HT1080 (cell line): Measurements from ENCODE around the gene CEP192. TPM values are rescaled to one million over a fixed set of nuclear protein-coding genes. Genes with fewer than 3 reads are reported as not detected.
A peak's percentile ranks its signal among the peaks of the same experiment; 100 is the strongest.
"Not testable (repeated sequence)": the region's sequence is repeated elsewhere in the genome, so short reads cannot be mapped to it uniquely, and the experiment has no call there.

Experiments used
- DNase-seq: peaks from one replicate; pipeline ENCODE4 v3.0.0-alpha.2; 2015; ENCODE audit warnings: low read depth
- polyA plus RNA-seq, 2 experiments: library from polyadenylated mRNA; depleted of rRNA; stranded (reverse); fragments of >200 nt; gene quantifications; 2 replicates each; pipeline ENCODE4 v1.2.3, GENCODE V29; 2015
- total RNA-seq: library from RNA; depleted of rRNA; stranded (reverse); fragments of >200 nt; shearing (Covaris generic); gene quantifications from 2 replicates; pipeline ENCODE4 v1.2.3, GENCODE V29; 2014; rRNA removed

Gene CEP192
- 21.6 and 22.9 TPM in 2 replicates for total RNA-seq
- 13.0 and 19.3 TPM in 2 replicates for polyA plus RNA-seq (2015; cell fraction: cytosol; rRNA removed)
- polyA plus RNA-seq (2015; cell fraction: nucleus; rRNA removed) = 64.9 and 72.1 TPM in 2 replicates

- peak; percentile 98 for DNase-seq
Measured at GRCh38 chr18:12990967-12991820, at the start of gene CEP192. CEP192 (plus strand) TSS chr18:12991362; CDS start chr18:12999425, 8,063 bp downstream.

GRCh38 chr18:12943215-12943614, 47.9 kb upstream of the CEP192 start:
- DNase-seq = peak; percentile 41

GRCh38 chr18:12944709-12945108, 46.5 kb upstream of the CEP192 start:
- DNase-seq = no peak

GRCh38 chr18:12946549-12947284, 44.4 kb upstream of the CEP192 start:
- DNase-seq = peak; percentile 78

- peak; percentile 60 for DNase-seq
Measured at GRCh38 chr18:12947285-12948049, 43.7 kb upstream of the CEP192 start, which contains the start of gene SEH1L. SEH1L (plus strand) TSS chr18:12948011; CDS start chr18:12948122, 111 bp downstream.

- DNase-seq = peak; percentile 95
Measured at GRCh38 chr18:12948050-12948804, 42.9 kb upstream of the CEP192 start.

GRCh38 chr18:12958478-12958877, 32.7 kb upstream of the CEP192 start:
- no peak for DNase-seq

- DNase-seq = no peak
Measured at GRCh38 chr18:12960395-12960794, 30.8 kb upstream of the CEP192 start.

GRCh38 chr18:12960853-12961397, 30.2 kb upstream of the CEP192 start:
- no peak for DNase-seq

GRCh38 chr18:12963069-12963468, 28.1 kb upstream of the CEP192 start:
- DNase-seq = no peak

GRCh38 chr18:12968115-12968514, 23.0 kb upstream of the CEP192 start:
- no peak for DNase-seq

GRCh38 chr18:12968619-12969018, 22.5 kb upstream of the CEP192 start:
- no peak for DNase-seq

GRCh38 chr18:12973562-12974213, 17.5 kb upstream of the CEP192 start:
- no peak for DNase-seq

GRCh38 chr18:12975488-12975887, 15.7 kb upstream of the CEP192 start:
- DNase-seq = no peak

- no peak for DNase-seq
Measured at GRCh38 chr18:12976305-12976704, 14.9 kb upstream of the CEP192 start.

- DNase-seq = not testable (repeated sequence)
Measured at GRCh38 chr18:12980065-12980464, 11.1 kb upstream of the CEP192 start.

GRCh38 chr18:12989397-12990122, 1.6 kb upstream of the CEP192 start:
- DNase-seq = no peak

GRCh38 chr18:12990123-12990475, 1.1 kb upstream of the CEP192 start:
- DNase-seq = no peak

- DNase-seq = peak; percentile 13
Measured at GRCh38 chr18:12990641-12990966, 558 bp upstream of the CEP192 start.
